HG03575 (cell line): ENCODE data around the gene OPCML.

Source experiments
- ATAC-seq: cut with Tn5 transposase; IDR thresholded peaks from one replicate; pipeline ENCODE4 v1.9.1; 2021; ENCODE audit not compliant: unreplicated experiment, insufficient number of reproducible peaks, low FRiP score; ENCODE audit errors: extremely low read depth

OPCML gene

DNA sequence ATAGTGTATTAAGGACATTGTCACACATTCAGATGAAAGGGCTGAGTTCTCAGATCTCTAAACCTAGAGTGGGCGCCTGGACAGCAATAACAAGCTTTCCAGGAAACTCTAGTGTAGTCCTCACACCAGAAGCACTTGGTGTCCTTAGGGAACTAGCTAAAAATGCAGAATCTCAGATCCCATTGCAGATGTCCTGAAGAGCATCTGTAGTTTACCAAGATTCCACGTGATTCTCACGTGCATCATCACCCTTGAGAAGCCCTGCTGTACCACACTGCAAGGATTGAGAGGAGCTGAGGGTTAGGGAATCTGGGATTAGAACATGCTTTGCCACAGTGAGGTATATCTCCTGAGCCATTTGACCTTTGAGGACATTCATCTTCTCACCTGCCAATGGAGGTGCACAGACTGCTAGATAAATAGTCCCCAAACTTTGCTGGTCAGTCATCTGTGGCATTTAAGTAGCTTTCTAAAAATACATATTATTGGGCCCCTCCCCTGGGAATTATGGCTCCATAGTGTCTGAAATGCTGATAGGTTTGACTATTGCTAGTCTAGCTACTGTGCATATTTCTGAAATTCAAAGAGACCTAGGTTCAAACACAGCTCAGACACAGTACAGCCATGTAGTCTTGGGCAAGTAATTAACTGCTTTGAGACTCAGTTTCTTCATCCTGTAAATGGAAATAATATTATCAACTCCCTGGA lies 1068.9 kb downstream of the OPCML start:
- ATAC-seq, result no peak

DNA sequence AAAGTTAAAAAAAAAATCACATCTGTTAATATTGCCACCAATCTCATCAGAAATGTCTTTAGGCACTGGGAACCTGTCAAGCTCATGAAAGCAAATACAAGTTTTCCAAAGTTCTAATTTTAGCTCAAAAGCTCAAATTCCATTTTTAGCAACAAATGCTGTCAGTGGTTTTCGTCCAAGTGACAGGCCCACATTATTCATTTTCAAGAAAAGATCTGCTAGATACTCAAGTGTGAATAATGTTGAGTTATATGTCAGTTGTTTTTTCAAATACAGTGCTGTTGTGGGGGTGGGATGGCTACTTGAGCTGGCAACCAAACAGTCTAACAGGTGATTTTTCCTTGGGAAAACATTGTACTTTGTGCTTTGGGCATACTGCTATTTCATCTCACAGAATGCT lies 1072.6 kb downstream of the OPCML start:
- no peak for ATAC-seq

- no peak for ATAC-seq
Observed at GRCh38 chr11:132457445-132457844, 1074.9 kb downstream of the OPCML start.

- no peak for ATAC-seq
Observed at GRCh38 chr11:132456751-132457328, 1075.5 kb downstream of the OPCML start.

DNA sequence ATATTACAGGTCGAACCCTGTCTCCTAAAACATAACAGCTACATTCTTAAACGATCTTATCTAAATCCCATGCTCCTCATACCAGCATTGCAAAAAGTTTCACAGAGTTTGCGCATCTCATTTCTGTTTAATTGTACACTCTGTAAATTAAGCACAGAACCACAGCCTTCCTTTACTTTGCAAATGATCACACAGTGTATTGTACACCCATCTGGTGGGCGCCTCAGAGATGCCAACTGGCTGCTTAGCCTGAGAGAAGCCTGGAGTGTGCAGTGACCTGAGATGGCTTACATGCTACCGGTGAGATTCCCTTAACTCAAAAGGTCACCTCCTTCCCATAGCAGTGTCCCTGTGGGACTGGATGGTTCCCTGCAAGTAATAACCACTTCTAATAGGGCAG lies 1077.3 kb downstream of the OPCML start:
- ATAC-seq, result no peak

DNA sequence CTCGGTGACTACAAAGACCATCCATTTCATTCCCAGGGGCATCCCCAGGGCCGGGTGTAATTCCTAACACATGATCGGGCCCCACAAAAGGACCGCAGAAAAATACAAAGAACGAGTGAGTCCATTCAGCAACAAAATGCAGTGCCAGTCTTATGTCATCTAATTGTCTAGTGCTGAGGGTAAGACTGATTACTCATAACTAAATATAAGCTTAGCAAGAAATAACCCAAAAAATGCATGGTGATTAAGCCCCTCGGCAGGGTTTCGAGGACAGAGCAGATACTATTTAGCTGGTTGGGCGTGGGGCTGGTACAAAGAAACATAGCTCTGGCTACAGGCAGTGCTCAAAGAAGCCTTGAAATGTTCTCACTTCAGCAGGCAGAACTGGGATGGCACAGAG lies 1078.9 kb downstream of the OPCML start:
- no peak for ATAC-seq

- ATAC-seq, result no peak
Observed at GRCh38 chr11:132452616-132453015, 1079.7 kb downstream of the OPCML start.

DNA sequence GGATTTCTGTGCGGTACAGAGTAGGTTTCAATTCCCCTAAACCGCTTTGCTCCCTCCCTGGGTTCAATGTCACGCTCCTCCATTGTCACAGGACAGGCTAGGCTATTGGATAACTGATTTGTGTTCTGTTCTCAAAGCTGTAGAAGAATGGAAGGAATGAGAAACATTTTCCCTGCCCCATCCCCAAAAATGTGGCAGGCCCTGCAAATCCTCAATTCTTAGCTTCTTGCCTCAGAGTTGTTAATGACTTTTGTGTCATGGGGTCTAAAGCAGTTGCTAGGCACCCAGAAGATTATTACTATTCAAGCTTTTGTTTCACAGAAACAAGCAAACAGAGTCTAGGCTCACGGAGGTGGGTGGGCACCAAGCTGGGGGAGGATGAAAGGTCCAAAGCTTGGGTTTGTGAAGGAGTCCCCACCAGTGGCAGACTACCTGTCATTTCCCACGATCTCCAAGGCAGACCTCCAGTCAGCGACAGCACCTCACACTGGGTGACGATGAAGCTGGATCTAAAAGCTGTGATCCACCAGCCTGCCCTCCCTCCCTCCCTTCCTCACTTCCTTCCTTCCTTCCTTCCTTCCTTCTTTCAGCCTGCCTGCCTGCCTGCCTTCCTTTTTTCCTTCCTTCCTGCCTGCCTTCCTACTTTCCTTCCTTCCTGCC lies 1080.2 kb downstream of the OPCML start:
- ATAC-seq, result no peak

- ATAC-seq, result no peak
Observed at GRCh38 chr11:132450631-132451030, 1081.7 kb downstream of the OPCML start.

DNA sequence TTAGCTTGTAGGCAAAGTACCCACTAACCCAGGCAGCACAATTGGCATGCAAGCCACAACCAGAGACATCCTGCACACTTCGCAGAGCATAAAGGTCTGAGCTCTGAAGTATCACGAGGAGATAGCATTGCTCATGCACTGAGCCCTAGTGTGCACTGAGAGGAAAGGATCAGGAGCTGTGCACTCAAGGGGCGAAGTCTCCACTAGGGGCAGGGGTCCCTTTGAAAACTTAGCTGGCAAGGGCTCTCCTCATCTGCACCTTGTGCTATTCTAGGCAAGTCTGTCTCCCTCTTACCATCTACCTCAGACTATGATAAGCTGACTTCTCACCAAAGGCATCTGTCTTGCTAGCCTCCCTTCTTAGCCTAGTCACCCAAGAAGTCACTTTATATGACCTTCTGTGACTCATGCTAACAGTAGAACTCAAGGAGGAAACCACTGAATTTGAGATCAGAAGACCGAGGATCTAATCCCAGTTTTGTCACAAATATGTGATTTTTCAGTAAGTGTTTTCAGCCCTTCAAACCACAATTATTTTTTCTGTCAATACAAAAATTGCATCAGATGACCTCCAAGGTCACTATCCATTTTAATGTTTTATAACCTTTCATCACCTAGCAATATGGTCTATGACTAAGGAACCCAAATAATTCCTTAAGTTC lies 1083.8 kb downstream of the OPCML start:
- no peak for ATAC-seq

GRCh38 chr11:132447761-132448160 lies 1084.5 kb downstream of the OPCML start:
- no peak for ATAC-seq

- no peak for ATAC-seq
Observed at GRCh38 chr11:132445859-132446291, 1086.4 kb downstream of the OPCML start.

DNA sequence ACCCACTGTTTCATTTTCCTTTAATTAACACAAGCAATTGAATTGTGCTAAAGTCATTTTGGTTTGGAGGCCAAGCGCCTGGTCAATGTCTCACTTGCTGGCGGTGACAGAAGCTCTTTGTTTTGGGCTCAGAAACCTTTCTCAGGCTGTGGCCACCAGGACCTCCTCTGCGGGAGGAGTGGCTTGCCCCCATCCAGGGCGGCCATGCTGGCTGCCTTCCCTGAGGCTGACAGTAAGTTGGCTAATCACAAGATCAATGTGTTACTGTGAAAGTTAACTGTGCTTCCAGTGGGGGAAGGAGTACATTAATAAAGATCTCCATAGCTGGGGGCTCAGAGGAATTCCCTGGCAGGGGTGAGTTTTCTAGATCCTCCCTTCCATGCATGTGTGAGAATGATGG lies 1087.4 kb downstream of the OPCML start:
- ATAC-seq, result no peak

DNA sequence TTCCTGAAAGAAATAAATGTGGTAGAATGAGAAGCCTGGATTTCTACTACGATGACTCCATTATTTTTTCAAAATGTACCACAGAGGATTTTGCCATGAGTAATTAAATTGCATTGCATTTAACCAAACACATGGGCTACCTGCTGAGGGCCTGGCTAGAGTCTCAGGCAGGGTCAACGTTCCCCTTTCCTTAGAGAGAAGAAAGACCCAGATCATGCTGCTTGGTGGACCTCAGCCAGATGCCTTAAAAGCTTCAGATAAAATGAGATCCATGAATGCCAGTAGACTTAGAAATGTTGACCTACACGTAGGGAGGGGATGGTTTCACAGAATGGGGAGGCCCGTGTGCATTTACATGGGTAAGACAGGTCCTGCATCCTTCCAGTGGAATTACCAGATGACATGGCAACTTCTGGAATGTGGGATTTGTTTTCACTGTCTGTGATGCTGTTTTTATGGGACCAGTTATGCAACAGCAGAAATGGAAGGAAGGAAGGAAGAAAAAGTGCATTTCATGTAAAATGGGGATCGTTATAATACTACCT lies 1092.5 kb downstream of the OPCML start:
- ATAC-seq, result no peak

GRCh38 chr11:132438418-132438817 lies 1093.9 kb downstream of the OPCML start:
- ATAC-seq, result no peak

GRCh38 chr11:132430429-132431062 lies 1101.8 kb downstream of the OPCML start:
- ATAC-seq, result no peak

GRCh38 chr11:132429685-132430084 lies 1102.6 kb downstream of the OPCML start:
- no peak for ATAC-seq

GRCh38 chr11:132427611-132428010 lies 1104.7 kb downstream of the OPCML start:
- no peak for ATAC-seq

DNA sequence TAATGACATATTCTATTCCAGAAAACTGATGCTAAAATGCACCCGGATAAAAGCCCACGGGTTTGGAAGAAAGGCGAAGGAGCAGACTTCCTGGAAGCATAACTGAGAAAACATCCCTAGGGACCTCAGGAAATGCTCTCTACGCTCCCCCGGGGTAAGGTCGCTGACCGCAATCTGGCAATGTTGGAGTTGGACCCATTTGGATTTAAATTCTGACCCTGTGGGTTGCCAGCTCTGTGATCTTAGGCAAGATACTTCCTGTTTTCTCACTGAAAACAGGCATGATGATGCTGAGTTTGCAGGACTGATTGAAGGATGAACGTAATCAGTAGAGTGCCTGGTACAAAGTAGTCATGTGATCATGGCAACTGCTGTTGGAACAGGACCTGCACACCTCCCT lies 1107.9 kb downstream of the OPCML start:
- no peak for ATAC-seq
